ENCODE measurements around the gene LINGO3.

DNA sequence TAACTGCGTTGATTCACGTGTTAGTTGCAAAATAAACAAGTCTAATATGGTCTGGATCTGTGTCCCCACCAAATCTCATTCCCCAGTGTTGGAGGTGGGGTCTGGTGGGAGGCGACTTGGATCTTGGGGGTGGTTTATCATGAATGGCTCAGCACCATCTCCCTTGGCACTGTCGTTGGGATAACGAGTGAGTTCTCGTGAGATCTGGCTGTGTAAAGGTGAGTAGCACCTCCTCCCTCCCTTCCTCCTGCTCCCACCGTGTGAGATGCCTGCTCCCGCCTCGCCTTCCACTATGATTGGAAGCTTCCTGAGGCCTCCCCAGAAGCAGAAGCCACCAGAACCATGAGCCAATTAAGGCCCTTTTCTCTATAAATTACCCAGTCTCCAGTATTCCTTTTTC, 30.8 kb downstream of the LINGO3 start:
- TF ChIP-seq, protein P1, sequence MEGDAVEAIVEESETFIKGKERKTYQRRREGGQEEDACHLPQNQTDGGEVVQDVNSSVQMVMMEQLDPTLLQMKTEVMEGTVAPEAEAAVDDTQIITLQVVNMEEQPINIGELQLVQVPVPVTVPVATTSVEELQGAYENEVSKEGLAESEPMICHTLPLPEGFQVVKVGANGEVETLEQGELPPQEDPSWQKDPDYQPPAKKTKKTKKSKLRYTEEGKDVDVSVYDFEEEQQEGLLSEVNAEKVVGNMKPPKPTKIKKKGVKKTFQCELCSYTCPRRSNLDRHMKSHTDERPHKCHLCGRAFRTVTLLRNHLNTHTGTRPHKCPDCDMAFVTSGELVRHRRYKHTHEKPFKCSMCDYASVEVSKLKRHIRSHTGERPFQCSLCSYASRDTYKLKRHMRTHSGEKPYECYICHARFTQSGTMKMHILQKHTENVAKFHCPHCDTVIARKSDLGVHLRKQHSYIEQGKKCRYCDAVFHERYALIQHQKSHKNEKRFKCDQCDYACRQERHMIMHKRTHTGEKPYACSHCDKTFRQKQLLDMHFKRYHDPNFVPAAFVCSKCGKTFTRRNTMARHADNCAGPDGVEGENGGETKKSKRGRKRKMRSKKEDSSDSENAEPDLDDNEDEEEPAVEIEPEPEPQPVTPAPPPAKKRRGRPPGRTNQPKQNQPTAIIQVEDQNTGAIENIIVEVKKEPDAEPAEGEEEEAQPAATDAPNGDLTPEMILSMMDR (IDR thresholded peaks at IDR 0.05), result no peak
- TF ChIP-seq POLR2AphosphoS5 (IDR thresholded peaks at IDR 0.05) (no peak), POLR2A (IDR thresholded peaks at IDR 0.05) (no peak)
